GM21423 (cell line): ENCODE data around the gene HLA-DMA.

ENCODE experiments used
- ATAC-seq: cut with Tn5 transposase; IDR thresholded peaks from one replicate; pipeline ENCODE4 v1.9.1; 2021; ENCODE audit warnings: mild to moderate bottlenecking, moderate library complexity; ENCODE audit not compliant: unreplicated experiment

HLA-DMA gene

DNA sequence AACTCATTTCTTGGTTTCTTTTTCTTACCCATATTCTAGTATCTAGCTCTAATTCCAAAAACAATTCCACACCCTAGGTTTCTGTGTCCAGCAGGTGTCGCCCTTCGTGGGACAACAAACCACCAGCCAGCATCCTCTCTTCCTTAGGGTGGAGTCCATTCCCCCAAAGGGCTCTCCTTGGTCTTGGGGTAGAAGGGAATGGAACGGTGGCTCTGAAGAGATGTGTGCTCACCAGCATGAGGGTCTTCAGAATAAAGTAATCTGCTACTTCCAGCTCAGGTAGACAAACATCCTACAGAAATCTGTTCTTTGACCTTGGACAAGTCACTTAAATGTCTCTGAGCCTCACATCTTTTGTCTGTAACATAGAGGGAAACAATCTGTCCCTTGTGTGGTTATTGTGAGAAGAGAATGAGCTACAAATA lies 19.2 kb downstream of the HLA-DMA start:
- ATAC-seq, result no peak

DNA sequence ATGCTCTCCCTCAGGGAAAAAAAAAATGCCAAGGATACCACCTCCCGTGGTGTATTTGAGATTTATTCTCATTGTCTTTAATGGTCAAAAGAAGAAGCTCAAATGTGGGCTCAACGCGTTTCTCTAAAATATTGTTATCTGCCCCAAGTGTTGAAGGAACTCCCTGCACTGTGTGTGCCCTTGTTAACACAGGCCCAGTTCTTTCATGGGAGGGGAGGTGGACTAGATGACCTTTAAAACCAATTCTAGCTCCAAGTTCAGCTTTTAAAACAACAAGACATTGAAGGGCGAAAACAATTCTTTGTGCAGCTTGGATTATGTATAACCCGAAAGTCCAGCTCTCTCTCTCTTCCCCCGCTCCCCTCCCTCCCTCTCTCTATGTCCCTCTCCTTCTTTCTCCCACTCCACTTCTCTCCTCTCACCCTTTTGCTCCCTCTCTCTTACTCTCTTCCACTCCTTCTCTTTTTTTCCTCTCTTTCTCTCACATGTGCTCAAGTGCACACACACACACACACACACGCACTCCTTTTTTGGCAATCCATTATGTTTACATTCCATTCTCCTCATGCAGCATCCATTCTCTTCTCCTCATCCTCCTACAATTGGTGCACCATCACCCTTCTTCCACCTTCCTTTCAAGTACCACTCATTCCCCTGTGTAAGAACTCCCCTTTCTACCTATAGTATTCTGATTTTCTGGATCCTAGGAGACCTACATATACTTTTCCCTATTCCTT lies 20.6 kb downstream of the HLA-DMA start:
- ATAC-seq, result no peak

DNA sequence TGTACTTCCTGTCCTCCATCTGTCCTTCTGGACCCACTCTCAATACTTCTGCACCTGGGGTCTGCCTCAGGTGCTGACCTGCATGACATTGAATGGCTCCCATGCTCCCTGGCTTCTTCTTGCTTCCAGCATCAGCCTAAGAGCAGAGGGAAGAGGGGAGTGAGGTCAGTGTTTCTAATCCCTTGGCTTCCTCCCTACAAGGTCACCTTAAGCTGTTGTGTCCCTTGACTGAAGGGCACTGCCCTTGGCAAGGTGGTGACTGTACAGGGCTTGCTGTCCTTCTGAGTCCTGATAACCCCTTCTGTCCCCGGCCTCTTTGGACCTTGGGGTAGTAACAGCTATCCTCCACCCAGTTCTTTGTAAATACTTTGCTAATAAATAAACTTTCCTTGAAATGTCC lies 21.7 kb downstream of the HLA-DMA start:
- no peak for ATAC-seq

DNA sequence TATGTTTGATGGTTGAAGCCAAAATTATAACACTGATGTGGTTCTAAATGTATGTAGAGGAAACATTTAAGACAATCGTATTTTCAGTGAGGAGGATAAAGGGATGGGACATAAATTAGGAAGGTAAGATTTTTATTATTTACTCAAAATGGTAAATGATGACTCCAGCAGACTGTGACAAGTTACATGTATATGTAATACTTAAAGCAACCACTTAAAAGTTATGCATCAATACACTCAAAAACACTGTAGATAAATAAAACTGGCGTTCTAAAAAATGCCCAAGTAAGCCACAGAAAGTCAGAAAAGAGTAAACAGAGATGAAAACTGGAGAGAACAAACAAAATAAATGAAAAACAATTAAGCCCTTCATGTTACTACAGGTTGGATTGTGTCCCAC lies 30.8 kb downstream of the HLA-DMA start:
- no peak for ATAC-seq

DNA sequence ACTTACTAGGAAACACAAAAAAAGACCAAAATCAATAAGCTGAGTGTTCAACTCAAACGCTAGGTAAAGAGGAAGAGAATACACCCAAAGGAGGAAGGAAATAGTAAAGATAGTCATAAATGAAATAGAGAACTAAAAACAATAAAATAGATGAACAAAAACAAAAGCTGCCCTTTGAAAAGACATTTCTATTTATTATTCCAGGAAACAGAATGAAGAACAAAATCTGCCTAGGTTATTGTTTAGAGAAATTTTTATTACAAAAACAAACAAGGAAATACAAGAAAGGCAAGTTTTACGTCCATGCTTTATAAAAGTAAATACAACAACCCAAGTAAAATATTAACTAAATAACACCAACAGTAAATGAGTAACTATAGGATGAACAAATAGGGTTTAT lies 32.2 kb downstream of the HLA-DMA start:
- ATAC-seq, result no peak

DNA sequence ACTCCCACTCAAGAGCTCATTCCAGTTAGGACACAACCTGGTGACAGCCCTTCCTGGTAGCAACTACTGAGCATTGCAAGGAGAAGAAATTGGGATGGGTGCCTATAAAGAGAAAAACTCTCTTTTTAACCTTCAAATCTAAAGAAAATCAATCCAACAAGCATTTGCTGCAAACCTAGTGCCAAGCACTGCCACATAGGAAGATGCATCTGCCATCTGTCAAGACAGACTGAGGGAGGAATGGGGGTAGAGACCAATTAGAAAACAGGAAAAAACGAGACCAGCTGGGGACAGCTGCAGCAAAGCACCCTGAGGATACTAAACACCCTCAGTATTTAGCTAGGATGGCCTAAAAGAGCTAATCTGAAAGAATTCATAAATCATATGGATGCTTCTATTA lies 39.9 kb downstream of the HLA-DMA start:
- no peak for ATAC-seq

DNA sequence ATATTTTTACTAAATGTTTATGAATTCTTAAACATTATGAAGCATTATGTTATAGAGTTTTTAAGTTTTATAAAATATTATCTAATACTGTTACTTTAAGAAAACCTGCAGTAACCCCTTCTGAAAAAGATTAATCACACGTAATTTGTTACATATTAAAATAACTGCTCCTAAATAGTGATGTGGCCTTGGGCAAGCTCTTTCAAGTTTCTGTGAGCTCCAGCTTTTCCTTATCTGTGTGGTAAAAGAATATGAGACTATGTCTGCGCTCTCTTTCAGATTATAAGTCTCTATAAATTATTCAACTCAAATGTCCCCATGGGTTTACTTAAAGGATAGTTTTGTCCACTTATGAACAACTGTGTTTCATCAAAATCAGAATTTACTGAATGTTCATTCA lies 44.0 kb downstream of the HLA-DMA start:
- no peak for ATAC-seq

DNA sequence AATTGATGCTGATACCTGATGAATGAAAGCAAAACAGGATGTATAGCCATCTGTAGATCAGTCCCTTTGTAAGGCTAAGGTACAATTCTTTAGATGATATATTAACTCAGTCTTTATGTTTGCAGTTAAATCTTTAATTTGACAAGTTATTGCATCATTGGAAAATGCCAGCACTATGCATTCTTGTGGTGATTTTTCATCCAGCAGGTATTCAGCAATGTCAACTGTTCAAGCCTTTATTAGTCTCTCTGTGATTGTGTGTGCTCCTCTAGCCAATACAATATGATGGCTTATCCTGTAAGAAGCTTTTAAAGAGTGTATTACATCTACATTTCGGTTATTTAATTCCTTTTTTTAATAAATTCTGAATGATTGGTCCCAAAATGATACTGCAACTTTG lies 46.4 kb downstream of the HLA-DMA start:
- no peak for ATAC-seq

DNA sequence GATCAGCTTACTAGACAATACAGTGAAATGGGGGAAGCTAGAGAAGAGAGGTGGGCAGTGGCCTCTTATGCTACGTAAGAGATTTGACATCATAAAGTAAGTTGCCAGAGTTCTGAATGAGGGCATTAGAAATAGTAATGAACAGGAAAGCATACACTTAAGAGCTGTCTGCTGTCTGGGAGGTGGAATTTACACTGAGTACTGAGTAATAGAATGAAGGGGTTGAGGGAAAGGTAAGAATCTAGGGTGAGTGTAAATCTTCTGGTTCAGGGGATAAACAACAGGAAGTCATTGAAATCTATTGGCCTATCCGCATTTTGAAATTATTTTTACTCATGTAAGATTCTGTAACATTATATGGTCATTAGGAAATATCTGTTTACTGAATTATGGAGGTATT lies 47.8 kb downstream of the HLA-DMA start:
- ATAC-seq, result no peak

DNA sequence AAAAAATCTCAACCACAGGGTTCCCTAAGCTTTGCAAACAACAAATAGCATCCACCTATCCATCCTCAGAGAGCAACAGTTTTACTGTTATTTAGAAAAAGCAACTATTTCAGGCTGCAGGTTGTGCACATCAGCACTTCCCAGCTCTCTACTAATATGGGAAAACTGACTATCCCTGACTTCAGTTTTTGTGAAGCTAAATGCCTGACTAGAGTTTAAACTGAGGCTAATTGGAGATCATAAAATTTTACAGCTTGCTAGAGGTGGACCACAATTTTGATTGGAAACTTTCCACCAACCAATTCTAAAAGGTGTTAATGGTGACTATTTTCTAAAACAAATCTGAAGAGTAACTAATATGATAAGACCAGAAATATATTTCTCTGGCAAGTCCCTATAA lies 48.9 kb downstream of the HLA-DMA start:
- ATAC-seq, result no peak
